Loucy (cell line): ENCODE measurements around the gene CACFD1.

Source experiments
- H2AFZ ChIP-seq: fragments of 200-600 bp; sonication (generic); 2 replicates; pipeline ENCODE4 v1.6.0; 2016; ENCODE audit warnings: antibody characterized with exemption, mild to moderate bottlenecking, low read length, moderate library complexity
- H3F3A ChIP-seq: fragments of 200-600 bp; 2 replicates; pipeline ENCODE4 v1.6.0; 2016; ENCODE audit warnings: antibody characterized with exemption, low read depth, mild to moderate bottlenecking
- H3K27me3 ChIP-seq: fragments of 200-600 bp; sonication (generic); 2 replicates; pipeline ENCODE4 v1.6.1; 2014; ENCODE audit warnings: low read length, mild to moderate bottlenecking; ENCODE audit not compliant: insufficient read depth, poor library complexity, severe bottlenecking
- H3K36me3 ChIP-seq: fragments of 200-600 bp; sonication (generic); 2 replicates; pipeline ENCODE4 v1.6.1; 2016; ENCODE audit warnings: low read length; ENCODE audit not compliant: insufficient read depth
- H3K4me1 ChIP-seq: fragments of 200-600 bp; sonication (generic); 2 replicates; pipeline ENCODE4 v1.5.1; 2014; ENCODE audit warnings: low read length, mild to moderate bottlenecking; ENCODE audit not compliant: insufficient read depth, poor library complexity, severe bottlenecking
- H3K4me2 ChIP-seq: fragments of 200-600 bp; sonication (generic); 2 replicates; pipeline ENCODE4 v1.6.0; 2014; ENCODE audit warnings: antibody characterized with exemption, low read length, low read depth, mild to moderate bottlenecking; ENCODE audit not compliant: poor library complexity, severe bottlenecking
- H3K4me3 ChIP-seq: fragments of 200-600 bp; sonication (generic); 2 replicates; pipeline ENCODE4 v1.5.1; 2014; ENCODE audit warnings: low read length, mild to moderate bottlenecking, mixed read lengths; ENCODE audit not compliant: poor library complexity, severe bottlenecking
- H3K79me2 ChIP-seq: fragments of 200-600 bp; sonication (generic); 2 replicates; pipeline ENCODE4 v1.6.1; 2014; ENCODE audit warnings: low read length; ENCODE audit not compliant: insufficient read depth
- H3K9ac ChIP-seq: fragments of 200-600 bp; sonication (generic); 2 replicates; pipeline ENCODE4 v1.6.0; 2014; ENCODE audit warnings: mild to moderate bottlenecking, low read depth, low read length, moderate library complexity; ENCODE audit not compliant: poor library complexity, severe bottlenecking
- H3K9me2 ChIP-seq: fragments of 200-600 bp; sonication (generic); replicated peaks from 2 replicates; pipeline ENCODE4 v1.6.1; 2016; ENCODE audit warnings: low read depth, low read length, mixed read lengths
- H3K9me3 ChIP-seq: fragments of 200-600 bp; sonication (generic); 2 replicates; pipeline ENCODE4 v1.6.1; 2014; ENCODE audit warnings: mild to moderate bottlenecking, antibody characterized with exemption, low read length, low read depth; ENCODE audit not compliant: insufficient read depth
- H4K20me1 ChIP-seq: fragments of 200-600 bp; sonication (generic); 2 replicates; pipeline ENCODE4 v1.6.0; 2014; ENCODE audit warnings: antibody characterized with exemption, low read length, mild to moderate bottlenecking; ENCODE audit not compliant: insufficient read depth, poor library complexity, severe bottlenecking
- CTCF ChIP-seq: fragments of 200-600 bp; sonication (generic); conservative IDR thresholded peaks from 2 replicates; pipeline ENCODE4 v1.5.1; 2014; ENCODE audit warnings: mild to moderate bottlenecking, antibody characterized with exemption, low read length
- EZH2phosphoT487 ChIP-seq: fragments of 200-600 bp; IDR thresholded peaks from 2 replicates; pipeline ENCODE4 v1.6.1; 2018; ENCODE audit warnings: antibody characterized with exemption, mild to moderate bottlenecking, moderate library complexity, borderline replicate concordance

CACFD1 gene

GRCh38 chr9:133509179-133510083 lies 49.7 kb downstream of the CACFD1 start:
- peak overlapping the region; percentile 71 for H3K4me2 ChIP-seq
- 0 out of 2 replicates have a peak, but pooled peaks cover 5% of the 10 kb centered on the region for H3F3A ChIP-seq
- H3K79me2 ChIP-seq, result no peaks in the 10 kb centered on the region
- H2AFZ ChIP-seq, result peak overlapping the region; percentile 80
- no peaks in the 10 kb centered on the region for H4K20me1 ChIP-seq
- peak overlapping the region; percentile 66 for H3K9ac ChIP-seq
- H3K36me3 ChIP-seq, result no peaks in the 10 kb centered on the region
- H3K27me3 ChIP-seq, result no peaks in the 10 kb centered on the region
- no peaks in the 10 kb centered on the region for H3K9me3 ChIP-seq
- H3K4me3 ChIP-seq, result peak overlapping the region; percentile 59
- TF ChIP-seq CTCF, result no peak; the same call in 1 of the 2 replicates
- no peak for TF ChIP-seq EZH2phosphoT487
- peaks cover 30% of the 10 kb centered on the region for H3K4me1 ChIP-seq
- no peaks in the 10 kb centered on the region for H3K9me2 ChIP-seq

GRCh38 chr9:133510926-133511505 lies 51.2 kb downstream of the CACFD1 start:
- H2AFZ ChIP-seq, result no peak overlapping the region
- no peaks in the 10 kb centered on the region for H4K20me1 ChIP-seq
- H3K4me1 ChIP-seq, result peaks cover 39% of the 10 kb centered on the region
- no peaks in the 10 kb centered on the region for H3K9me2 ChIP-seq
- no peaks in the 10 kb centered on the region for H3K36me3 ChIP-seq
- H3K79me2 ChIP-seq, result no peaks in the 10 kb centered on the region
- H3F3A ChIP-seq, result 0 out of 2 replicates have a peak, but pooled peaks cover 5% of the 10 kb centered on the region
- no peaks in the 10 kb centered on the region for H3K9me3 ChIP-seq
- no peaks in the 10 kb centered on the region for H3K27me3 ChIP-seq
- no peak overlapping the region for H3K9ac ChIP-seq
- TF ChIP-seq EZH2phosphoT487, result no peak
- no peak for TF ChIP-seq CTCF
- H3K4me3 ChIP-seq, result no peak overlapping the region
- no peak overlapping the region for H3K4me2 ChIP-seq

- no peak overlapping the region for H3K9ac ChIP-seq
- H4K20me1 ChIP-seq, result no peaks in the 10 kb centered on the region
- peaks cover 39% of the 10 kb centered on the region for H3K4me1 ChIP-seq
- H3K4me2 ChIP-seq, result no peak overlapping the region
- no peaks in the 10 kb centered on the region for H3K36me3 ChIP-seq
- H3F3A ChIP-seq, result 0 out of 2 replicates have a peak, but pooled peaks cover 5% of the 10 kb centered on the region
- H3K4me3 ChIP-seq, result no peak overlapping the region
- no peaks in the 10 kb centered on the region for H3K27me3 ChIP-seq
- no peaks in the 10 kb centered on the region for H3K9me2 ChIP-seq
- H3K79me2 ChIP-seq, result no peaks in the 10 kb centered on the region
- no peak overlapping the region for H2AFZ ChIP-seq
- TF ChIP-seq EZH2phosphoT487, result no peak
- no peak for TF ChIP-seq CTCF
- no peaks in the 10 kb centered on the region for H3K9me3 ChIP-seq
Measured at GRCh38 chr9:133511607-133512006, 51.8 kb downstream of the CACFD1 start.
